Activated naive CD4-positive, alpha-beta T cell treated with anti-CD3 and anti-CD28 coated beads for 36 hours (primary cell): Measurements from ENCODE around the gene COMP. TPM values are rescaled to one million over a fixed set of nuclear protein-coding genes. Genes with fewer than 3 reads are reported as not detected.

Experiments
- CTCF ChIA-PET: fragments of 350-600 bp; sonication (Branson Sonifier 250); formaldehyde crosslinking; loops from one replicate; lab custom pipeline; 2021; ENCODE audit warnings: antibody characterized with exemption; lab: Charles Lee
- DNase-seq: peaks from one replicate; pipeline ENCODE4 v3.0.0-alpha.2; 2020
- H3K27ac Mint-ChIP-seq: one replicate; pipeline ENCODE4 v1.8.0; 2021; ENCODE audit warnings: mild to moderate bottlenecking, mixed read lengths
- H3K27me3 Mint-ChIP-seq: one replicate; pipeline ENCODE4 v1.8.0; 2021; ENCODE audit warnings: low read depth, mixed read lengths
- H3K36me3 Mint-ChIP-seq: one replicate; pipeline ENCODE4 v1.8.0; 2021; ENCODE audit warnings: low read depth, mixed read lengths
- H3K4me1 Mint-ChIP-seq: one replicate; pipeline ENCODE4 v1.8.0; 2021; ENCODE audit warnings: low read depth, mixed read lengths
- H3K4me3 Mint-ChIP-seq: one replicate; pipeline ENCODE4 v1.8.0; 2021; ENCODE audit warnings: mild to moderate bottlenecking, moderate library complexity, mixed read lengths
- H3K9me3 Mint-ChIP-seq: one replicate; pipeline ENCODE4 v1.8.0; 2021; ENCODE audit warnings: mixed read lengths
- intact Hi-C: fragments of 100-400 bp; cut with micrococcal nuclease; formaldehyde crosslinking; loops from one replicate; pipeline ENCODE4 v1.15.1; 2023
- total RNA-seq, 2 experiments: library from RNA; stranded (reverse); gene quantifications; one replicate each; pipeline ENCODE4 v1.2.3, GENCODE V29; 2021

The COMP gene
- total RNA-seq, 2 experiments from 2014 or later: not detected

DNA sequence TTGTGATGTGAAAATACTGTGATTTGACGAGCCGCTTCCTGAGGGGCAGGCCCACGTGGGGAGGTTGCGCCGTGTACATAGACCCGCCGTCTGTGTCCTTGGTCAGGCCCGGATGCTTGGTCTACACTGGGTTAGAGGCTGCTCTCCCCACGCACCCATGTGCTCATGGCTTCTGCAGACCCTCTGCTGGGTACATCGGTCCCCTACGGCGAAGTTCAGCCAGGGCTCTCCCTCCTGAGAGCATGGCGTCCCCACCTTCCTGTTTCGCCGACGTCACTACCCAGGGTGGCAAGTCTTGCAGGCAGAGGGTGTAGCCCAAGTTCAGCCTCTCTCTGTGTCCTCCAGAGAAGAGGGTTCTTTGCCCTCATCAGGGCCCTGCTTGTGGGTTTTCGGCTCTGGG, 11.0 kb downstream of the COMP start:
- Mint-ChIP-seq H3K27ac (no peak overlapping the region), H3K4me3 (no peak overlapping the region), H3K36me3 (no peaks in the 10 kb centered on the region), H3K9me3 (no peaks in the 10 kb centered on the region), H3K27me3 (peaks cover 4% of the 10 kb centered on the region), H3K4me1 (peaks cover 3% of the 10 kb centered on the region)
- CTCF ChIA-PET: interaction anchor here (1.0 kb wide), 1 partner anchor 11 kb away, joined by 3 read pairs; the partner anchor contains the start of gene COMP
- no peak for DNase-seq
- intact Hi-C loops: loop anchor here (10.0 kb wide), 1 partner anchor 165 kb away; the partner anchor contains the start of gene TMEM59L

DNA sequence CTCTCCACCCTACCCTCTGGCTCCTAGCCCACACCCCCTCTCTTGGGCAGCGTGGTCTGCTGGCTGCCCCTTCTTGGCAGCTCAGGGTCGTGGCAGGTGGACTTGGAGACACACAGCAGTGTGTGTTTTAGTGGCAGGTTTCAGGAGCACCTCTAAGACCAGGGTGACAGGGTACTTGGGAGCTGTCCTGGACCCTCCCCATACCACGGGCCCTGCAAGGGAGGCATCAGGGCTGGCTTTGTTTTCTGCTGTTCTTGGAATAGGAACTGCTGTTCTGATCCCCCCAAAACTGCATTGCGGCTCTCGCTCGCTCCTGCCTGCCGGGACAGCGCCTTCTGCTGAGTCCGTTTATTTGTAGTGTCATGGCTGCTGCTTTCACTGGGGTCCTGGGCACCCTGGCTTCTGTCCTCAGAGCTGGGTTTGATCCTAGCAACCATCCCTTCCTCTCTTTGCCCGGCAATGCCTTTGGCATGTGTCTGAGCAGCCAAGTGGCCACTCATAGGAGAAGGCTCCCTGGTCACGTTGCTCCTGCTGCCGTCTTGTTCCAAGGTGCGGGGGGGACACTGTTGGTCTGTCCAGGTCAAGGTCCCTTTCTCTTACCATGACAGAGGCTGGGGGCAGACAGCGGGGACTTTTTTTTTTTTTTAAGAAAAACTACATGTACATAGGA, 12.1 kb downstream of the COMP start:
- Mint-ChIP-seq H3K27ac (no peak overlapping the region), H3K9me3 (no peaks in the 10 kb centered on the region), H3K36me3 (no peaks in the 10 kb centered on the region), H3K4me1 (peaks cover 3% of the 10 kb centered on the region), H3K4me3 (no peak overlapping the region), H3K27me3 (no peaks in the 10 kb centered on the region)
- intact Hi-C loops: no loop called here
- DNase-seq: no peak
- CTCF ChIA-PET: no interaction called here

DNA sequence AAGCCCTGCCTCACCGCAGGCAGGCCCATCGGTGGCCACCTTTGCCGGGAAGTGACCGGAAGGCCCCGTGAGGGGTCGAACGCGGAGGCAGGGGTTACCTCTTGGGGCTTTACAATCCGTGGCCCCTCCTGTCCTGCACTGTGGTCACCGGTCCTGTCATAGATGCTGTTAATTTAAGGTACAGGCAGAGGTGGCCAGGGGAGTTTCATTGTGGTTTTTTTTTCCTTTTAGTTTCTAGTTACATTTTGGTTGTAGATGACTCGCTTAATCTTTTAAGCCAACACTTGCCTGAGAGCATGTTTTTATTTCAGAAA, 13.1 kb downstream of the COMP start:
- Mint-ChIP-seq H3K27me3 (no peaks in the 10 kb centered on the region), H3K27ac (no peak overlapping the region), H3K36me3 (no peaks in the 10 kb centered on the region), H3K9me3 (no peaks in the 10 kb centered on the region), H3K4me1 (peaks cover 3% of the 10 kb centered on the region), H3K4me3 (no peak overlapping the region)
- CTCF ChIA-PET: no interaction called here
- DNase-seq: no peak
- intact Hi-C loops: no loop called here

GRCh38 chr19:18777301-18778075, 13.6 kb downstream of the COMP start:
- no peak overlapping the region for H3K4me3 Mint-ChIP-seq
- no peaks in the 10 kb centered on the region for H3K27me3 Mint-ChIP-seq
- intact Hi-C loops: no loop called here
- H3K4me1 Mint-ChIP-seq: peaks cover 3% of the 10 kb centered on the region
- no peak for DNase-seq
- no peak overlapping the region for H3K27ac Mint-ChIP-seq
- H3K9me3 Mint-ChIP-seq: no peaks in the 10 kb centered on the region
- CTCF ChIA-PET: no interaction called here
- no peaks in the 10 kb centered on the region for H3K36me3 Mint-ChIP-seq

DNA sequence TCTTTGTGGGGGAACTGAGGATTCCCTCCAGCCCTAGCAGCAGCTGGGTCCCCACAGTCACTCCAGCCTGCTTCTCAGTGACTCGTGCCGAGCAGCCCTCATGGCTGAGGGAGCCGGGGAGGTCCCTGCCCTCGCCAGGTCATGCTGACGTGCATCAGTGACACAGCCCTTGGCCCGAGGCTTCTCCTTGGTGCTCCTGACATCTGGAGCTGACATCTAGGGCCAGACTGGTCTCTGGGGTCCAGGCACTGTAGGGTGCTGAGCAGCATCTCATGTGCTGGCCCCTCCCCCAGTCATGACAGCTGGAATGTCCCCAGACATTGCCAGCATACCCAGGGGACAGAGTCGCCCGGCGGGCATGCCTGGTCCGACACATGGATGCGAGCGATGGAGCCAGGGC, 14.4 kb downstream of the COMP start:
- Mint-ChIP-seq H3K4me1 (peaks cover 3% of the 10 kb centered on the region), H3K27me3 (no peaks in the 10 kb centered on the region), H3K36me3 (no peaks in the 10 kb centered on the region), H3K27ac (no peak overlapping the region), H3K4me3 (no peak overlapping the region), H3K9me3 (no peaks in the 10 kb centered on the region)
- intact Hi-C loops: no loop called here
- CTCF ChIA-PET: no interaction called here
- no peak for DNase-seq

DNA sequence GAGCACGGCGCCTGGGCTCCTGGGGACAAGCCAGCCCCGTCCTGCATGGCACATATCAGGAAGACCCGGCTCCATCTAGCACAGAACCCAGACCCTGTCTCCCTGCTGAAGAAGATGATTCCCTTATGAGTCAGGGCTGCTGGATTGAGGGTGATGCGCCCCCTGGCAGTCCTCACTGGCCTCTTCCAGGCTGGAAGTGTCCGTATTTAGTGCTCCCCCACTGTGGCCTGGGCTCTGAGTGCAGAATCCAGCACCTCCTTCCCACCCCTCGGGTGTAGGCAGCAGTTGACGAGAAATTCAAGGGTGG, 14.9 kb downstream of the COMP start:
- Mint-ChIP-seq H3K27ac (no peak overlapping the region), H3K9me3 (no peaks in the 10 kb centered on the region), H3K27me3 (no peaks in the 10 kb centered on the region), H3K4me1 (peaks cover 3% of the 10 kb centered on the region), H3K4me3 (no peak overlapping the region), H3K36me3 (no peaks in the 10 kb centered on the region)
- intact Hi-C loops: no loop called here
- CTCF ChIA-PET: no interaction called here
- DNase-seq: no peak

GRCh38 chr19:18775586-18776287, 15.4 kb downstream of the COMP start:
- CTCF ChIA-PET: no interaction called here
- peaks cover 3% of the 10 kb centered on the region for H3K4me1 Mint-ChIP-seq
- no peak overlapping the region for H3K27ac Mint-ChIP-seq
- H3K27me3 Mint-ChIP-seq: no peaks in the 10 kb centered on the region
- intact Hi-C loops: no loop called here
- no peaks in the 10 kb centered on the region for H3K9me3 Mint-ChIP-seq
- H3K4me3 Mint-ChIP-seq: no peak overlapping the region
- H3K36me3 Mint-ChIP-seq: no peaks in the 10 kb centered on the region
- no peak for DNase-seq

DNA sequence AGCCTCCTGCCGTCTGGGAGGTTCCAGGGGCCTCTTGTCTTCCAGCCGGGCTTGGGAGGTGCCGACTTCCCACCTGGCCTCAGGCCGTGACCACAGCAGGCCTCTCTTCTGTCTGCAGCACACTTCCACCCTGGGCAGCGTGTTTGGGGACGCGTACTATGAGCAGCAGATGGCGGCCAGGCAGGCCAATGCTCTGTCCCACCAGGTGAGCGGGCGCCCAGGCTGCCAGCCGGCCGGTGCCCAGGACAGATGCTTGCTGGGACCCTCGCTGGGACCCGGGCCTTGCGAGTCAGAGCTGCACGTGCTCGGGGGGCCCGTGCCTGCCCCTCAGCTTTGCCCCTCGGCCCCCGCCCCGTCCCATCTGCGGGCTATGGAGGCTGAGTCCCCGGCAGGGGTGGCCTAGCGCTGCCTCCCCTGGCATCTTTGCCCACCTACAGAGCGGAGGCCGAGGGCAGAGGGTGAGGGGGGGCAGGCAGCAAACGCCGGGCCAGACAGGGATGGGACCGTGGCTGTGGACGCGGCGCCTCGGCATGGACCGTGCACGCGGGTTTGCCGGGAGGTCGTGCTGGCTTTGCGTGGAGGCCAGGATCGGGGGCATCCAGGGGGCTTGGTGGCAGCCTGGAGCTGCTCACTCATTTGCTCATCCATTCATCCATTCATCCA, 16.2 kb downstream of the COMP start:
- DNase-seq: no peak
- no peaks in the 10 kb centered on the region for H3K9me3 Mint-ChIP-seq
- intact Hi-C loops: no loop called here
- no peaks in the 10 kb centered on the region for H3K27me3 Mint-ChIP-seq
- no peaks in the 10 kb centered on the region for H3K36me3 Mint-ChIP-seq
- no peak overlapping the region for H3K4me3 Mint-ChIP-seq
- CTCF ChIA-PET: no interaction called here
- peaks cover 3% of the 10 kb centered on the region for H3K4me1 Mint-ChIP-seq
- no peak overlapping the region for H3K27ac Mint-ChIP-seq

DNA sequence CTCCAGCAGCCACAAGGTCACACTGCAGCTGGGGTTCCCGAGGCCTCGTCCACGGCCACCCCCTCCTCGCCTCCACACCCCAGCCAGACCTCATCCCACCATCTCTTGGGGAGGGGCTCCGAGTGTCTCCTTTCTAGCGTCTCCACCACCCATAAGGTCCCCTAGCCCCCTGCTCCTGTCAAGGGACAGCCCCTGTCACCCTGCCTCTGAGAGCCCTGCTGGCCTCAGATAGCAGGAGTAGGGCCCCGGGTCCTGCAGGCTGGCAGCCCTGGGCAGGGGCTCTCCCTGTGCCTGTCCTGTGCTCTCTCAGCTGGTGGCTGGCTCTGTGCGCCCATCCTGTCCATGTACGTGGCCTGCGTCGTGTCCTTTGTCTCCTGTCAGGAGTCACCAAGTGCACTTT, 17.0 kb downstream of the COMP start:
- intact Hi-C loops: no loop called here
- no peak overlapping the region for H3K4me3 Mint-ChIP-seq
- H3K27me3 Mint-ChIP-seq: no peaks in the 10 kb centered on the region
- H3K36me3 Mint-ChIP-seq: no peaks in the 10 kb centered on the region
- no peaks in the 10 kb centered on the region for H3K9me3 Mint-ChIP-seq
- peaks cover 3% of the 10 kb centered on the region for H3K4me1 Mint-ChIP-seq
- H3K27ac Mint-ChIP-seq: no peak overlapping the region
- no peak for DNase-seq
- CTCF ChIA-PET: no interaction called here

- Mint-ChIP-seq H3K36me3 (no peaks in the 10 kb centered on the region), H3K4me1 (peaks cover 3% of the 10 kb centered on the region), H3K27me3 (no peaks in the 10 kb centered on the region), H3K9me3 (no peaks in the 10 kb centered on the region), H3K27ac (no peak overlapping the region), H3K4me3 (no peak overlapping the region)
- no peak for DNase-seq
- intact Hi-C loops: no loop called here
- CTCF ChIA-PET: no interaction called here
Observed at GRCh38 chr19:18773682-18774081, 17.4 kb downstream of the COMP start.

GRCh38 chr19:18772620-18773587, 18.2 kb downstream of the COMP start:
- no peaks in the 10 kb centered on the region for H3K36me3 Mint-ChIP-seq
- H3K9me3 Mint-ChIP-seq: no peaks in the 10 kb centered on the region
- no peak for DNase-seq
- H3K4me3 Mint-ChIP-seq: no peak overlapping the region
- intact Hi-C loops: no loop called here
- peaks cover 3% of the 10 kb centered on the region for H3K4me1 Mint-ChIP-seq
- H3K27me3 Mint-ChIP-seq: no peaks in the 10 kb centered on the region
- H3K27ac Mint-ChIP-seq: no peak overlapping the region
- CTCF ChIA-PET: no interaction called here
